Panc1 (cell line): Measurements from ENCODE around the gene APRT. TPM values are rescaled to one million over a fixed set of nuclear protein-coding genes. Genes with fewer than 3 reads are reported as not detected.

Experiments used
- ATAC-seq: fragments of 200-7000 bp; cut with Tn5 transposase; 2 replicates; pipeline ENCODE4 v1.9.1; 2020; ENCODE audit warnings: mild to moderate bottlenecking, moderate library complexity
- BruUV-seq: library from RNA; stranded (reverse); fragments of 400-500 nt; replicated peaks from 2 replicates; lab custom pipeline; 2021; lab: Mats Ljungman, UMichigan
- CTCF ChIA-PET: fragments of 300-600 bp; sonication (Branson Sonifier 250); formaldehyde crosslinking; loops from one replicate; lab custom pipeline; 2022; ENCODE audit warnings: antibody characterized with exemption; lab: Charles Lee
- POLR2A ChIA-PET: fragments of 300-600 bp; sonication (Branson Sonifier 250); formaldehyde crosslinking; loops from one replicate; lab custom pipeline; 2022; ENCODE audit warnings: antibody characterized with exemption; lab: Charles Lee
- DNase-seq: peaks from one replicate; pipeline ENCODE4 v3.0.0-alpha.2; 2010; ENCODE audit warnings: low read depth, low spot score
- H3K27ac ChIP-seq: 2 replicates; pipeline ENCODE4 v1.5.1; 2011; ENCODE audit warnings: mild to moderate bottlenecking, low read length, inconsistent platforms
- H3K27me3 ChIP-seq: fragments of 200-500 bp; sonication (Bioruptor generic); 2 replicates; pipeline ENCODE4 v1.6.0; 2014; ENCODE audit warnings: low read length, inconsistent platforms; ENCODE audit not compliant: control insufficient read depth, insufficient read depth
- H3K36me3 ChIP-seq: fragments of 200-500 bp; sonication (Bioruptor generic); 2 replicates; pipeline ENCODE4 v1.5.1; 2014; ENCODE audit warnings: inconsistent platforms, mild to moderate bottlenecking, low read length, moderate library complexity; ENCODE audit not compliant: control insufficient read depth, insufficient read depth
- H3K4me1 ChIP-seq: 2 replicates; pipeline ENCODE4 v1.5.1; 2011; ENCODE audit warnings: inconsistent platforms, mild to moderate bottlenecking, low read length, moderate library complexity; ENCODE audit not compliant: control insufficient read depth, insufficient read depth
- H3K4me3 ChIP-seq, 2 experiments: 2 replicates each; pipeline ENCODE4 v1.5.1; 2011 to 2012; ENCODE audit warnings: low read depth in 2 of 2, low read length in 2 of 2, mild to moderate bottlenecking in 2 of 2, inconsistent platforms in 1 of 2, moderate library complexity in 1 of 2
- H3K9me3 ChIP-seq: fragments of 200-500 bp; sonication (Bioruptor generic); 2 replicates; pipeline ENCODE4 v1.5.1; 2014; ENCODE audit warnings: low read depth, mild to moderate bottlenecking, inconsistent platforms, low read length, moderate library complexity; ENCODE audit not compliant: control insufficient read depth, insufficient read depth
- CTCF ChIP-seq: fragments of 450-650 bp; IDR thresholded peaks from 2 replicates; pipeline ENCODE4 v1.5.1; 2017; ENCODE audit warnings: mild to moderate bottlenecking
- POLR2AphosphoS5 ChIP-seq: IDR thresholded peaks from 2 replicates; pipeline ENCODE4 v1.6.1; 2012; ENCODE audit warnings: mild to moderate bottlenecking, low read depth, low read length, moderate library complexity
- SIN3A ChIP-seq: IDR thresholded peaks from 2 replicates; pipeline ENCODE4 v1.6.1; 2012; ENCODE audit warnings: low read depth, mild to moderate bottlenecking, low read length, moderate library complexity, borderline replicate concordance; ENCODE audit not compliant: insufficient read depth
- TCF7L2 ChIP-seq: IDR thresholded peaks from 2 replicates; pipeline ENCODE4 v1.6.1; 2011; ENCODE audit warnings: mild to moderate bottlenecking, low read depth, low read length, inconsistent platforms
- in situ Hi-C: cut with HindIII; loops from 2 replicates; pipeline ENCODE4 v1.10.0; 2016; ENCODE audit warnings: low sequenced_read_pairs, low pct_unique_long_range_greater_than_20kb
- intact Hi-C: fragments of 100-400 bp; cut with micrococcal nuclease; formaldehyde crosslinking; loops from one replicate; pipeline ENCODE4 v1.10.0; 2022; ENCODE audit not compliant: unreplicated experiment
- total RNA-seq: library from RNA; stranded (reverse); gene quantifications from one replicate; pipeline ENCODE4 v1.2.1, GENCODE V29; 2021; ENCODE audit not compliant: unreplicated experiment
- TF ChIP-seq, protein P1 (sequence below), 2 experiments: IDR thresholded peaks; 2 replicates each; pipeline ENCODE4 v1.6.1; 2011 to 2012; ENCODE audit warnings: low read depth in 2 of 2, control low read depth in 1 of 2, low read length in 1 of 2, mild to moderate bottlenecking in 1 of 2, moderate library complexity in 1 of 2; ENCODE audit not compliant: insufficient read depth in 1 of 2

APRT gene
- total RNA-seq, 1 experiment from 2014 or later = 231 TPM

GRCh38 chr16:88835383-88835782, 23.7 kb upstream of the APRT start:
- DNase-seq = no peak
- in situ Hi-C loops = no loop called here
- H3K4me1 ChIP-seq = no peaks in the 10 kb centered on the region
- ATAC-seq = no peak
- no peaks in the 10 kb centered on the region for H3K9me3 ChIP-seq
- no peak overlapping the region for H3K27ac ChIP-seq
- POLR2A ChIA-PET = no interaction called here
- BruUV-seq = no TSS peak
- no peak overlapping the region for H3K4me3 ChIP-seq
- intact Hi-C loops = no loop called here
- TF ChIP-seq POLR2AphosphoS5 = no peak
- TF ChIP-seq CTCF = no peak
- TF ChIP-seq TCF7L2 = no peak
- TF ChIP-seq SIN3A = no peak
- TF ChIP-seq, protein P1, sequence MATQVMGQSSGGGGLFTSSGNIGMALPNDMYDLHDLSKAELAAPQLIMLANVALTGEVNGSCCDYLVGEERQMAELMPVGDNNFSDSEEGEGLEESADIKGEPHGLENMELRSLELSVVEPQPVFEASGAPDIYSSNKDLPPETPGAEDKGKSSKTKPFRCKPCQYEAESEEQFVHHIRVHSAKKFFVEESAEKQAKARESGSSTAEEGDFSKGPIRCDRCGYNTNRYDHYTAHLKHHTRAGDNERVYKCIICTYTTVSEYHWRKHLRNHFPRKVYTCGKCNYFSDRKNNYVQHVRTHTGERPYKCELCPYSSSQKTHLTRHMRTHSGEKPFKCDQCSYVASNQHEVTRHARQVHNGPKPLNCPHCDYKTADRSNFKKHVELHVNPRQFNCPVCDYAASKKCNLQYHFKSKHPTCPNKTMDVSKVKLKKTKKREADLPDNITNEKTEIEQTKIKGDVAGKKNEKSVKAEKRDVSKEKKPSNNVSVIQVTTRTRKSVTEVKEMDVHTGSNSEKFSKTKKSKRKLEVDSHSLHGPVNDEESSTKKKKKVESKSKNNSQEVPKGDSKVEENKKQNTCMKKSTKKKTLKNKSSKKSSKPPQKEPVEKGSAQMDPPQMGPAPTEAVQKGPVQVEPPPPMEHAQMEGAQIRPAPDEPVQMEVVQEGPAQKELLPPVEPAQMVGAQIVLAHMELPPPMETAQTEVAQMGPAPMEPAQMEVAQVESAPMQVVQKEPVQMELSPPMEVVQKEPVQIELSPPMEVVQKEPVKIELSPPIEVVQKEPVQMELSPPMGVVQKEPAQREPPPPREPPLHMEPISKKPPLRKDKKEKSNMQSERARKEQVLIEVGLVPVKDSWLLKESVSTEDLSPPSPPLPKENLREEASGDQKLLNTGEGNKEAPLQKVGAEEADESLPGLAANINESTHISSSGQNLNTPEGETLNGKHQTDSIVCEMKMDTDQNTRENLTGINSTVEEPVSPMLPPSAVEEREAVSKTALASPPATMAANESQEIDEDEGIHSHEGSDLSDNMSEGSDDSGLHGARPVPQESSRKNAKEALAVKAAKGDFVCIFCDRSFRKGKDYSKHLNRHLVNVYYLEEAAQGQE (IDR thresholded peaks at IDR 0.05; ENCODE audit: insufficient read depth in 1 of 2, low read depth in 2 of 2, low read length in 1 of 2) = no peak
- H3K36me3 ChIP-seq = peaks cover 2% of the 10 kb centered on the region; the same call in 1 of the 2 replicates
- H3K27me3 ChIP-seq = no peaks in the 10 kb centered on the region
- CTCF ChIA-PET = no interaction called here

DNA sequence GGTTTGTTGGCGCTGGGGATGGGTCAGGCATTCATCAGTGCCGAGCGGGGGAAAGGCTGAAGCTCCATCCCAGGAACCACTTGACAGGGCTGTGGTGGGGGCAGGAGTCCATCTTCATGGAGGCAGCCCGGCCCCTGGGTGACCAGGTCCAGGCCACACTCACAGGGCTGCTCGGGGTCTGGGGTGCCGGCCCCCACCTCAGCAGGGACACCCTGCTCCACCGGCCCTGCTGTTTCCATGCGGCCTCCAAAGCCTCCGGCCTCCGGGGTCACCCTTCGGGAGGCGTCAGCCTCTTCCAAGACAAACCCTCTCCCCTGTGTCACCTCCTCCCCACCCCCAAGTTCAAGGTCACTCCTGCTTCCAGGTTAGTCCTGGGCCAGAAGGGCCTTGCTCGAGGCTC, 22.9 kb upstream of the APRT start:
- no peaks in the 10 kb centered on the region for H3K9me3 ChIP-seq
- ATAC-seq (no peak), DNase-seq (no peak)
- H3K27me3 ChIP-seq = no peaks in the 10 kb centered on the region
- in situ Hi-C loops (no loop called here), intact Hi-C loops (no loop called here)
- ChIA-PET POLR2A (no interaction called here), CTCF (no interaction called here)
- no peak overlapping the region for H3K27ac ChIP-seq
- no peaks in the 10 kb centered on the region for H3K4me1 ChIP-seq
- peaks cover 2% of the 10 kb centered on the region; the same call in 1 of the 2 replicates for H3K36me3 ChIP-seq
- no TSS peak for BruUV-seq
- TF ChIP-seq TCF7L2 (no peak), CTCF (no peak), SIN3A (no peak), POLR2AphosphoS5 (no peak)
- TF ChIP-seq, protein P1 (IDR thresholded peaks at IDR 0.05; ENCODE audit: insufficient read depth in 1 of 2, low read depth in 2 of 2, low read length in 1 of 2) = no peak
- H3K4me3 ChIP-seq = no peak overlapping the region
